Ecto neural progenitor cell (in vitro differentiated cells): ENCODE data around the gene GPR148.
A peak's percentile ranks its signal among the peaks of the same experiment; 100 is the strongest.

Source experiments
- DNase-seq: peaks from one replicate; pipeline ENCODE4 v3.0.0-alpha.2; 2018; ENCODE audit warnings: low spot score

Gene GPR148

DNA sequence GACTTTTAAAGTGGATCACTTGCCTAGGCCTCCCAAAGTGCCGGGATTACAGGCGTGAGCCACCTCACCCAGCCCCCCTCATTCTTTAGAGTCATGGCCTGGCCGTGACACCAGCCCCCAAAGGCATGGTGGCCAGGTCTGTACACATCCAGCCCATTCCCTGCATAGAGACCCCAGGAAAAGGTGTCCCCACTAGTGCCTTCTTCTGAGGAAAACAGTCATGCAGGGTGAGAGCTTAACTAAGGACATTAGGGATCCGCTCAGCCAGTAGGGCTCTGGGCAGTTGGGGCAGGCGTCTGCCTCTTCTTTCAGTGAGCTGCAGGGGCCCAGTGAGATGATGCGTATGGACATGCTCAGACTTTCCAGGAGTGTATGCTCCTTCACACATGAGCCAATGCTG, 20.8 kb downstream of the GPR148 start:
- DNase-seq, result peak; percentile 16

DNA sequence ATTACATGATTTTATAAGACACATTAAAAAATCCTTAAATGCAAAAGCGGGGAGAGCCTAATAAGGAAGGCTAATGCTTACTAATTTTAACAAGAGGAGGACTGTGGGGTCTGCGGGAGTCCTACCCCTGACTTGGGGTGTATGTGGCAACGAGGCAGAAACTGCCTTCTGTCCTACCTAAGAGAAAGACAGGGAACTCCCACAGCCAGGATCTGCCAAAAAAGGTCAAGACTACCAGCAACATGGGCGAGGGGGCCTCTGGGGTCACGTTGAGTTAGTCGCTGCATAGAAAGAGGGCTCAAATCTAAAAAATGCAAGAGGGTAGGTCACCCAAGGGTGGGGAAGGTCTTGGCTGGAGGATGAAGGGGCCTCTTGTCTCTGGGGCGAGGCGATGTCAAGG, 25.9 kb downstream of the GPR148 start:
- DNase-seq, result no peak

GRCh38 chr2:130755256-130756052, 26.6 kb downstream of the GPR148 start, which contains the start of gene AMER3:
TSS of gene AMER3 (plus strand) at chr2:130755540. CDS start at chr2:130762073, 6,533 bp downstream.
- DNase-seq, result peak; percentile 74

GRCh38 chr2:130756053-130756873, 27.4 kb downstream of the GPR148 start:
- DNase-seq, result peak; percentile 83

GRCh38 chr2:130756874-130757668, 28.2 kb downstream of the GPR148 start:
- no peak for DNase-seq

GRCh38 chr2:130759906-130760753, 31.3 kb downstream of the GPR148 start:
- no peak for DNase-seq

GRCh38 chr2:130760754-130761751, 32.2 kb downstream of the GPR148 start:
- no peak for DNase-seq

DNA sequence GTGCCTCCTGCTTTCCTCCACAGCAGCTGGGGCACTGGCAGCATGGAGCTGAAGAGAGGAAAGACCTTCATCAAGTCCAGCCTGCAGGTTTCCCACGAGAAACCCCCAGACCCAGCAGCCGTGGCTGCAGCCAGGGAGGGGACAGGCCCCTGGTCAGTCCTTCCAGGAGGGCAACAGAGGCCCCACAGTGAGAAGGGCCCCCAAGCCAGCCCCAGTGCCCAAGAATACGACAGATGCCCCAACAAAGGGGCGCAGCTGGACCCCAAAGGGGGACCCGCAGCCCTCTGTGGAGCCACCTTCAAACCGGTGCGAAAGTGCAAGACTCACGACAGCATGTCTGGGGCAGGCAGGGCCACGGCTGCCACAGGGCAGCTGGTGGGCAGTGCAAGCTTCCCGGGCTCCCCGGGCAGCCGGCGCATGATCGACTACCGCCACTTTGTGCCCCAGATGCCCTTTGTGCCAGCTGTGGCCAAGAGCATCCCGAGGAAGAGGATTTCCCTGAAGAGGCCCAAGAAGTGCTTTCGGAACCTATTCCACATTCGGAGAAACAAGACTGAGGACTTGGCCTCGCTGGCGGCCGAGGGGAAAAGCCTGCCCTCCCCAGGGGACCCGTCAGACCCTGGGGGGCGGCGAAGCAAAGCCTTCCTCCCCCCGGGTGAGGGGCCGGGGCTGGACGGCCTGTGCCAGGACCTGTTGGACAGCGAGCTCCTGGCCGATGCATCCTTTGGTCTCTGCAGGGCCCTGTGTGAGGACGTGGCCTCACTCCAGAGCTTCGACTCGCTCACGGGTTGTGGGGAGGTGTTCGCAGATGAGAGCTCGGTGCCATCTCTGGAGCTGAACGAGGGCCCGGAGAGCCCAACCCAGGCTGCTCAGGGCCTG, 33.4 kb downstream of the GPR148 start:
- no peak for DNase-seq

DNA sequence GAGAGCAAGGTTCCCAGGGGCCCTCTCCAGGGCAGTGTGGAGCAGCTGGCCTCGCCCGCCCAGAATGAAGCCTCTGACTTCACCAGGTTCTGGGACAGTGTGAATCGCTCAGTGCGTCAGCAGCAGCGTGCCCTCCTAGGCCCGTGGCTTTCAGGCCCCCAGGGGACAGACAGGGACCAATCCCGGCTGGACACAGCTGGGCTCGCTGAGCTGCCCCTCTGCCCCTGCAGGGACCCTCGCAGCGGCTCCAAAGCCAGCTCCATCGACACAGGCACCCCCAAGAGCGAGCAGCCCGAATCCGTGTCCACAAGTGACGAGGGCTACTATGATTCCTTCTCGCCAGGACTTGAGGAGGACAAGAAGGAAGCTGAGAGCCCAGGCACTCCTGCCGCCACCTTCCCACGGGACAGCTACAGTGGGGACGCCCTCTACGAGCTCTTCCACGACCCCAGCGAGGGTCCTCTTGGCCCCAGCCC, 34.1 kb downstream of the GPR148 start:
- DNase-seq, result no peak

DNA sequence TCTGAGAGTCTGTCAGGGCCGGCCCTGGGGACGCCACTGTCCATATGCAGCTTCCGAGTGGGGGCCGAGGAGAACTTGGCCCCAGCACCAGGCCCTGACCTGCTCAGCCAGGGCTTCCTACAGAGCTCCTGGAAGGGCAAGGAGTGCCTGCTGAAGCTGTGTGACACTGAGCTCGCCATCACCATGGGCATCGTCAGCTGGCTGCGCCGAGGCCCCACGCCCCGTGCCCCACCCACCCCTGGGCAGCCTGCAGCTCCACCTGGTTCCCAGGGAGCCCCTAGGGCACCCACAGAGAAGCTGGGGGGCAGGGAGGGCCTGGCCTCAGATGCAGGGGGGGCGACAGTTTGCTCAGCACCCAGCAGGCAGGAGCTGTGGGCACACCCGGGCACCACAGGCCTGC, 34.5 kb downstream of the GPR148 start:
- no peak for DNase-seq

- no peak for DNase-seq
Observed at GRCh38 chr2:130764035-130764820, 35.4 kb downstream of the GPR148 start.

GRCh38 chr2:130764821-130765115, 35.9 kb downstream of the GPR148 start:
- no peak for DNase-seq

GRCh38 chr2:130765464-130765863, 36.6 kb downstream of the GPR148 start:
- DNase-seq, result no peak

- no peak for DNase-seq
Observed at GRCh38 chr2:130766037-130766436, 37.2 kb downstream of the GPR148 start.

DNA sequence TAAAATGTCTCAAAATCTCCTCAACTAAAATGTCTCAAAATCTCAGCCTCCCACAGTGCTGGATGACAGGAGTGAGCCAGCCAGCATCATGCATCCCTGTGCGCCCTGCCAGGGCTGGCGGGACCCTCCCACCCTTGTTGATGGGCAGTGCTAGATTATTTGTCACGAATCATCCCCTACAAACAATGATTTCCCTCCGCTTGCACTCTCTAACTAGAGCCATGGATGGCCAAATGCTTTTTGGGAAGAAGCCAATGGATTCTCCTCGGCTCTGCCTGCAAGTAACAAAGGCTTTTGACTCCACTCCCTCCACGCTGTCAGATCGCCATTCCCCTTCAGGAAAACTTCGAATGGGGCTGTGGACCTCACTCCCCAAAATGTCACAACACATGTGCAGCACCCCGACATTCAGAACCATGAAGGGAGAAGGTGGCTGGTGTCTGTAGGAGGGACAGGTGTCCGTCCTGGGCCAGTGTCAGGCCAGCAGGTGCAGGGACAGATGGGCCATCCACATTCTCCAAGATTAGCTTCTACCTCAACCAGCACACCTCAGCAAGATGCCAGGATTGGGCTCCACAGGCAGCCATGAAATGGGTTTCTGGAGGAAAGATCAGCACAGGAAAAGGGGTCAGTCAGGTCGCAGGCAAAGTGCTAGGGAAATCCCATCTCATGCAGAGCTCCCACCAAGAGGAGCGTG, 38.0 kb downstream of the GPR148 start:
- no peak for DNase-seq

GRCh38 chr2:130767408-130767775, 38.5 kb downstream of the GPR148 start:
- DNase-seq, result no peak

DNA sequence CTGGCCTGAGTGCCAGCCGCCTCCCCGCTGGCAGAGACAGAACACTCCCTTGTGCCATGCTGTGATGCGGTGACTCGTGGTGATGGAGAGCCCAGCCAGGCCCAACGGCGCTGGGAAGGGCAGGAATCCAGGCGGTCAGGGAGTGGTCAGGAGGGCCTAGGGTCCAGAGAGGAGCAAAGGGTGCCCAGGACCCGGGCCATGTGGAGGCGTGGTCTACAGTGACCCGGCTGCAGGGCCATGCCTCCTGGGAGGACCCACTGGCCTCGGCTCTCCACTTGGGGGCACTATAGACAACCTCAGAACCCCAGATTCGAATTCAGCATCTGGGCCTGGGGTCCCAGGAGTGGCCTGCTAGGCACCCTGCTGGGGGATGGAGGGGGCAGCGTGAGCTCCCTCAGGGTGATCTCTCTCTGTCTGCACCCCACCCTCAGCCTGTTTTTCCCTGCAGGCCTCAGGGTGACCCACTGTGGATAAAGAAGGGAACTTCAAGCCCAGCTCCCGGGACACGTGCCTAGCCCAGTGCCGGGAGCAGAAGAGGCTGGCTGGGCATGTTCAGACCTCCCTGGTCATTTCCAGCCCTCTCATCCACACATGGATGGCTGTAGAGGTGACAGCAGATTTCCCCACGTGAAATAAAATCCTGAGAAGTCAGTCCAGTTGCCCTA, 39.5 kb downstream of the GPR148 start:
- no peak for DNase-seq
